Hepatocyte (in vitro differentiated cells): ENCODE measurements around the gene MRM3. TPM values are rescaled to one million over a fixed set of nuclear protein-coding genes. Genes with fewer than 3 reads are reported as not detected.

Source experiments
- DNase-seq: peaks from one replicate; pipeline ENCODE4 v3.0.0-alpha.2; 2016; ENCODE audit warnings: low spot score
- H2AFZ ChIP-seq: fragments of 200-600 bp; sonication (generic); 2 replicates; pipeline ENCODE4 v1.6.0; 2016; ENCODE audit warnings: antibody characterized with exemption, mild to moderate bottlenecking
- H3K27ac ChIP-seq: fragments of 200-600 bp; sonication (generic); 2 replicates; pipeline ENCODE4 v1.5.1; 2016; ENCODE audit warnings: mild to moderate bottlenecking
- H3K27me3 ChIP-seq: fragments of 200-600 bp; sonication (generic); 2 replicates; pipeline ENCODE4 v1.6.1; 2016
- H3K36me3 ChIP-seq: fragments of 200-600 bp; sonication (generic); replicated peaks from 2 replicates; pipeline ENCODE4 v1.5.1; 2016; ENCODE audit warnings: low read depth; ENCODE audit not compliant: insufficient read depth
- H3K4me1 ChIP-seq: fragments of 200-600 bp; sonication (generic); 2 replicates; pipeline ENCODE4 v1.5.1; 2016; ENCODE audit warnings: mild to moderate bottlenecking, moderate library complexity; ENCODE audit not compliant: insufficient read depth
- H3K4me2 ChIP-seq: fragments of 200-600 bp; sonication (generic); 2 replicates; pipeline ENCODE4 v1.6.0; 2016
- H3K4me3 ChIP-seq: fragments of 200-600 bp; sonication (generic); 2 replicates; pipeline ENCODE4 v1.5.1; 2016; ENCODE audit warnings: mild to moderate bottlenecking
- H3K79me2 ChIP-seq: fragments of 200-600 bp; sonication (generic); 2 replicates; pipeline ENCODE4 v1.6.0; 2017; ENCODE audit warnings: mild to moderate bottlenecking
- H3K9me2 ChIP-seq: fragments of 200-600 bp; sonication (generic); replicated peaks from 2 replicates; pipeline ENCODE4 v1.6.0; 2017; ENCODE audit warnings: mild to moderate bottlenecking; ENCODE audit not compliant: insufficient read depth
- H3K9me3 ChIP-seq: fragments of 200-600 bp; sonication (generic); 2 replicates; pipeline ENCODE4 v1.5.1; 2016; ENCODE audit warnings: low read depth, mild to moderate bottlenecking
- H4K20me1 ChIP-seq: fragments of 200-600 bp; sonication (generic); 2 replicates; pipeline ENCODE4 v1.6.0; 2016; ENCODE audit warnings: mild to moderate bottlenecking; ENCODE audit not compliant: insufficient read depth, poor library complexity, severe bottlenecking
- EZH2 ChIP-seq: fragments of 200-600 bp; sonication (generic); IDR thresholded peaks from 2 replicates; pipeline ENCODE4 v1.6.1; 2016; ENCODE audit warnings: antibody characterized with exemption, mild to moderate bottlenecking, borderline replicate concordance
- EZH2phosphoT487 ChIP-seq: fragments of 200-600 bp; sonication (generic); IDR thresholded peaks from one replicate; pipeline ENCODE4 v1.6.1; 2018; ENCODE audit warnings: antibody characterized with exemption, mild to moderate bottlenecking, low read depth, moderate library complexity; ENCODE audit not compliant: unreplicated experiment, severe bottlenecking
- WGBS: methylation state at CpG from one replicate; pipeline ENCODE4 v1.1.6; 2016; ENCODE audit warnings: low lambda C conversion rate; ENCODE audit errors: missing lambda C conversion rate; 5-methylcytosine and 5-hydroxymethylcytosine counted together
- polyA plus RNA-seq: library from polyadenylated mRNA; unstranded; fragments of >200 nt; fragmentation: Nextera tagmentation; extraction: Ambion mirVana; gene quantifications from 2 replicates; pipeline ENCODE4 v1.2.1, GENCODE V29; 2016
- total RNA-seq: library from RNA; depleted of rRNA; stranded (reverse); fragments of >200 nt; gene quantifications from 2 replicates; pipeline ENCODE4 v1.2.3, GENCODE V29; 2014
- TF ChIP-seq, protein P1 (sequence below): fragments of 200-600 bp; sonication (generic); IDR thresholded peaks from 2 replicates; pipeline ENCODE4 v1.5.1; 2016; ENCODE audit warnings: antibody characterized with exemption, mild to moderate bottlenecking; ENCODE audit not compliant: poor library complexity

Gene MRM3
- total and polyA plus RNA-seq, 2 experiments from 2014 or later, result 14.6 to 15.3 TPM

DNA sequence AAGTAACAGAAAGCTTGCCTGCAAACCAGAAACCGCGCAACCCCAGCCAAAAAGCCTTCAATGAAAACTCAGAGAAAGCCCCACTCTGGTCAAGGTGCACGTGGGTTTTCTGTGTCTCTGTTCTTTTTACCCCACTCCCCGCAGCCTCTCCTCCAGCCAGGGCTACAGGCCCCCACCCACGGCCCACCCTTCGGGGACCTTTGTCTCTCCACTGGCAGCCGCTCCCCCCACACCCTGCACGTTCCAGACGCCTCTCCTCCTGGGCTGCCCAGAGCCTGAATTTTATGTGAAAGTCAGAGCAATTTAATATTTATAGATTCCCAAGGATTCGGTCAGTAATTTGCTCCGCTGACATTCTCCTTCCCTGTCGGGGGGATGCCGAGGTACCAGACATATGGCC, 24.2 kb downstream of the MRM3 start:
- WGBS, result 81% methylated on average over 12 of the region's 13 CpGs
- Histone ChIP-seq H4K20me1 (no peaks in the 10 kb centered on the region), H3K4me2 (no peak overlapping the region), H3K9me2 (no peaks in the 10 kb centered on the region), H3K9me3 (no peaks in the 10 kb centered on the region), H3K36me3 (no peaks in the 10 kb centered on the region), H3K79me2 (peaks cover 5% of the 10 kb centered on the region), H3K4me1 (no peaks in the 10 kb centered on the region), H3K27me3 (no peaks in the 10 kb centered on the region), H2AFZ (no peak overlapping the region), H3K27ac (no peak overlapping the region), H3K4me3 (no peak overlapping the region)
- DNase-seq, result no peak
- TF ChIP-seq, protein P1, sequence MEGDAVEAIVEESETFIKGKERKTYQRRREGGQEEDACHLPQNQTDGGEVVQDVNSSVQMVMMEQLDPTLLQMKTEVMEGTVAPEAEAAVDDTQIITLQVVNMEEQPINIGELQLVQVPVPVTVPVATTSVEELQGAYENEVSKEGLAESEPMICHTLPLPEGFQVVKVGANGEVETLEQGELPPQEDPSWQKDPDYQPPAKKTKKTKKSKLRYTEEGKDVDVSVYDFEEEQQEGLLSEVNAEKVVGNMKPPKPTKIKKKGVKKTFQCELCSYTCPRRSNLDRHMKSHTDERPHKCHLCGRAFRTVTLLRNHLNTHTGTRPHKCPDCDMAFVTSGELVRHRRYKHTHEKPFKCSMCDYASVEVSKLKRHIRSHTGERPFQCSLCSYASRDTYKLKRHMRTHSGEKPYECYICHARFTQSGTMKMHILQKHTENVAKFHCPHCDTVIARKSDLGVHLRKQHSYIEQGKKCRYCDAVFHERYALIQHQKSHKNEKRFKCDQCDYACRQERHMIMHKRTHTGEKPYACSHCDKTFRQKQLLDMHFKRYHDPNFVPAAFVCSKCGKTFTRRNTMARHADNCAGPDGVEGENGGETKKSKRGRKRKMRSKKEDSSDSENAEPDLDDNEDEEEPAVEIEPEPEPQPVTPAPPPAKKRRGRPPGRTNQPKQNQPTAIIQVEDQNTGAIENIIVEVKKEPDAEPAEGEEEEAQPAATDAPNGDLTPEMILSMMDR, result no peak
- TF ChIP-seq EZH2phosphoT487, result no peak
- no peak for TF ChIP-seq EZH2

DNA sequence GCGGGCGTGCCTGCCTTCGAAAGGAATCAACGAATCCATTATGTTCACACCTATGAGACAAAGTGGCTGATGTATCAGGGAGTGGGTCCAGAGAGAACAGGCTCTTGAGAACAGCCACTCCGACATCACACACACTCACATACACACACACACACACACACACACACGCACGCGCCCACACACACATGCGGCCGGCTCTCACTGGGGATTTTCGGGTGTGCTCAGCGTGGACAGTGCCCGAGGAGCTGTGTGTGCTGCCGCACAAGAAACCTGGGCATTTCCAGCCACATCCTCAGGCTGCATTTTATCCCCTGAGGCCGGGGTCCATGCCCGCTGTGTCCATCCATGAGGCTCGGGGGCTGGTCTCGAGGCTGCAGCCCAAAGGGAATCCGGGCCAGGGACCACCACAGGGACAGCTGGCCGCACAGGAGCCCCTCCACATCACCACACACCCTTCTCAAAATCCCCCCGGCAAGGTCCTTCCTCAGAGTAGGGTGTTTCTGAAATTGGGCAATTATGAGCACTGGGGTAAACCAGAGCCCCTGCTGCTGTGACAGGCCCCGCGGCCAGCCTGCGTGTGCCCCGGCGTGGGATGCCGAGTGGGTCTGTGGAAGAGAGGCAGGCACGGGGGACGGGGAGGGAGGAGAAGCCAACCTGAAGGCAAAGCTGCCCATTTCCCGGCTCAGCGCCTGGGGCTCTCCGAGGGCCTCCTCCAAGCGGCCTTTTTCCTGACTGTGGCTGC, 24.8 kb downstream of the MRM3 start:
- TF ChIP-seq, protein P1, result no peak
- TF ChIP-seq EZH2phosphoT487 (no peak), EZH2 (no peak)
- WGBS, result 84% methylated on average over 33 of the region's 33 CpGs
- no peaks in the 10 kb centered on the region for H4K20me1 ChIP-seq

DNA sequence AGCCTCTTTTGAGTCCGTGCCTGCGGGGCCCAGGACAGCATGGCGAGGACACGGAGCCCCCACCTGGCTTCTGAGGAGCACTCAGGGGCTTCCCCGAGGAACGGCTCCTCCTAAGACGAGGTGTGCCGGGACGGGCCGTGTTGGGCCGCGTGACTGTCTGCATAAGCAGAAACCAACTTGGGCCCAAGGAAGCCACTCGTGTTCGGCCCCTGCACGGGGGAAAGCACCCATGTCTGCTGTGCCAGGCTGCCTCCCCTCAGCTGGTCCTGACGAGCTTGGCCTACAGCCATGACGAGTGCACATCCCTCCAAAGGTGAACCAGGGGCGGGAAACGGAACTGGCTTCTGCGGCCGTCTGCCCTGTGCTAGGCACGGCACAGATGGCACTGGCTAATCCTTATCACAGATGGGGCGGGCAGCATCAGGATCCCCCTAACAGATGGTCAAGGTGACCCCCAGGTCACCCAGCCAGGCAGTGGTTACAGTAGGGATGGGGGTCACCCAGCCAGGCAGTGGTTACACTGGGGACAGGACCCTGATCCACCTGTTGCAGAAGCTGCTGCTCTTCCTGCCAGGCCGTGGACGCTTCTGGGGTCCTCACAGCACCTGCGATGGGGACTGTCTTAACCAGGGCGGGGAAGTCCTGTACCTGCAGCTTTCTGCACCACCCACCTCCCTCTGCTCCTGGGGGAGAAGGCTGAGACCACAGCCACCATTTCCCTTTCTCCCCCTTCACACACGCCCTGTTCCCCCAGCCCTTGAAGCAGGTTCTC, 25.6 kb downstream of the MRM3 start:
- Histone ChIP-seq H3K79me2 (peaks cover 5% of the 10 kb centered on the region), H3K4me3 (no peak overlapping the region), H3K27ac (no peak overlapping the region), H3K9me2 (no peaks in the 10 kb centered on the region), H3K27me3 (no peaks in the 10 kb centered on the region), H3K9me3 (no peaks in the 10 kb centered on the region), H3K4me1 (no peaks in the 10 kb centered on the region), H3K4me2 (no peak overlapping the region), H3K36me3 (no peaks in the 10 kb centered on the region), H4K20me1 (no peaks in the 10 kb centered on the region), H2AFZ (no peak overlapping the region)
- TF ChIP-seq EZH2phosphoT487, result no peak
- no peak for DNase-seq
- WGBS, result 96% methylated on average over 27 of the region's 28 CpGs

More for the DNA sequence above, 24.8 kb downstream of the MRM3 start:
- Histone ChIP-seq H3K4me2 (no peak overlapping the region), H3K36me3 (no peaks in the 10 kb centered on the region), H3K4me1 (no peaks in the 10 kb centered on the region), H3K79me2 (peaks cover 5% of the 10 kb centered on the region), H3K27me3 (no peaks in the 10 kb centered on the region), H3K27ac (no peak overlapping the region), H3K9me2 (no peaks in the 10 kb centered on the region), H3K4me3 (no peak overlapping the region), H2AFZ (no peak overlapping the region), H3K9me3 (no peaks in the 10 kb centered on the region)
- no peak for DNase-seq
